Measurements from ENCODE around the gene APLN.

The APLN gene

GRCh38 chrX:129646566-129647417 lies 8.0 kb downstream of the APLN start:
- H3K36me3 ChIP-seq (ENCODE audit: control insufficient read depth, insufficient read depth, low read length): no peaks in the 10 kb centered on the region
- no peak overlapping the region for H3K4me2 ChIP-seq (ENCODE audit: low read length)
- TF ChIP-seq CTCF (IDR thresholded peaks at IDR 0.05): no peak
- H3K79me2 ChIP-seq: no peaks in the 10 kb centered on the region
- no peaks in the 10 kb centered on the region for H3K9me3 ChIP-seq (ENCODE audit: control insufficient read depth, low read length)
- no peak overlapping the region for H3K4me3 ChIP-seq (ENCODE audit: low read depth, low read length)
- H2AFZ ChIP-seq: no peak overlapping the region
- H3K9ac ChIP-seq: no peak overlapping the region
- no peak overlapping the region for H3K27ac ChIP-seq
- no peaks in the 10 kb centered on the region for H3K27me3 ChIP-seq (ENCODE audit: control insufficient read depth, insufficient read depth, low read length)
- H3K4me1 ChIP-seq: peaks cover 5% of the 10 kb centered on the region

- no peaks in the 10 kb centered on the region for H3K4me1 ChIP-seq
- H2AFZ ChIP-seq: no peak overlapping the region
- no peaks in the 10 kb centered on the region for H3K36me3 ChIP-seq (ENCODE audit: control insufficient read depth, insufficient read depth, low read length)
- TF ChIP-seq CTCF (IDR thresholded peaks at IDR 0.05): no peak
- no peaks in the 10 kb centered on the region for H3K9me3 ChIP-seq (ENCODE audit: control insufficient read depth, low read length)
- no peaks in the 10 kb centered on the region for H3K27me3 ChIP-seq (ENCODE audit: control insufficient read depth, insufficient read depth, low read length)
- no peak overlapping the region for H3K4me2 ChIP-seq (ENCODE audit: low read length)
- H3K9ac ChIP-seq: no peak overlapping the region
- no peak overlapping the region for H3K27ac ChIP-seq
- no peak overlapping the region for H3K4me3 ChIP-seq (ENCODE audit: low read depth, low read length)
- H3K79me2 ChIP-seq: no peaks in the 10 kb centered on the region
Measured at GRCh38 chrX:129642641-129643040, 12.1 kb downstream of the APLN start.

- TF ChIP-seq CTCF (IDR thresholded peaks at IDR 0.05): no peak
- no peak overlapping the region for H3K9ac ChIP-seq
- H3K27ac ChIP-seq: no peak overlapping the region
Measured at GRCh38 chrX:129641941-129642340, 12.8 kb downstream of the APLN start.

GRCh38 chrX:129641469-129641868 lies 13.3 kb downstream of the APLN start:
- Histone ChIP-seq H3K36me3 (ENCODE audit: control insufficient read depth, insufficient read depth, low read length) (no peaks in the 10 kb centered on the region), H3K27me3 (ENCODE audit: control insufficient read depth, insufficient read depth, low read length) (no peaks in the 10 kb centered on the region), H3K4me3 (ENCODE audit: low read depth, low read length) (no peak overlapping the region), H3K27ac (no peak overlapping the region), H2AFZ (no peak overlapping the region), H3K4me1 (no peaks in the 10 kb centered on the region), H3K79me2 (no peaks in the 10 kb centered on the region), H3K4me2 (ENCODE audit: low read length) (no peak overlapping the region), H3K9me3 (ENCODE audit: control insufficient read depth, low read length) (no peaks in the 10 kb centered on the region), H3K9ac (no peak overlapping the region)
- TF ChIP-seq CTCF (IDR thresholded peaks at IDR 0.05): no peak

More at GRCh38 chrX:129641941-129642340, 12.8 kb downstream of the APLN start:
- Histone ChIP-seq H3K4me2 (ENCODE audit: low read length) (no peak overlapping the region), H3K36me3 (ENCODE audit: control insufficient read depth, insufficient read depth, low read length) (no peaks in the 10 kb centered on the region), H3K4me1 (no peaks in the 10 kb centered on the region), H3K9me3 (ENCODE audit: control insufficient read depth, low read length) (no peaks in the 10 kb centered on the region), H3K4me3 (ENCODE audit: low read depth, low read length) (no peak overlapping the region), H2AFZ (no peak overlapping the region), H3K79me2 (no peaks in the 10 kb centered on the region), H3K27me3 (ENCODE audit: control insufficient read depth, insufficient read depth, low read length) (no peaks in the 10 kb centered on the region)

- no peak for TF ChIP-seq CTCF (IDR thresholded peaks at IDR 0.05)
- Histone ChIP-seq H3K36me3 (ENCODE audit: control insufficient read depth, insufficient read depth, low read length) (no peaks in the 10 kb centered on the region), H3K79me2 (no peaks in the 10 kb centered on the region), H3K27me3 (ENCODE audit: control insufficient read depth, insufficient read depth, low read length) (no peaks in the 10 kb centered on the region), H3K9ac (no peak overlapping the region), H3K4me3 (ENCODE audit: low read depth, low read length) (no peak overlapping the region), H2AFZ (no peak overlapping the region), H3K27ac (no peak overlapping the region), H3K4me2 (ENCODE audit: low read length) (no peak overlapping the region), H3K4me1 (no peaks in the 10 kb centered on the region), H3K9me3 (ENCODE audit: control insufficient read depth, low read length) (no peaks in the 10 kb centered on the region)
Measured at GRCh38 chrX:129640737-129641136, 14.0 kb downstream of the APLN start.

All from parathyroid adenoma (tissue), 2 donors.